Measurements from ENCODE around the gene PHACTR2.

DNA sequence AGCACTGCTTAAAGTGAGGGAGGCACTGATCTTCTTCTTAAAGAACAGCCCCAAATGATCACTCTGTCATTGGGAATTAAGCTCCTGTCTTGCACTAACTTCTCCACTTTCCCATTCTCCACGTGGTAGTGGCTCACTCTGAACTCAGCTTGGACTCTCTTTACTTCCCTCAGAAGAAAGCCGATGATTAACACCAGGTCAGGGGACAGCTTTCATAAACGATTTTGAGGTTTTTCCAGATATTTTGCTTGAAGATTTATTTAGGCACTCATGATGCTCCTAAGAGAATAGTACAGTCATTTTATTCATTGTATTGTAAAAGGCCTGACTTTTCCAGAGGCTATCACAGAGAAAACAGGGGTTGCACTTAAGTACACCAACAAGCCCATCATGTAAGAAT is 84.4 kb downstream of the PHACTR2 start:
- TF ChIP-seq, protein P1, sequence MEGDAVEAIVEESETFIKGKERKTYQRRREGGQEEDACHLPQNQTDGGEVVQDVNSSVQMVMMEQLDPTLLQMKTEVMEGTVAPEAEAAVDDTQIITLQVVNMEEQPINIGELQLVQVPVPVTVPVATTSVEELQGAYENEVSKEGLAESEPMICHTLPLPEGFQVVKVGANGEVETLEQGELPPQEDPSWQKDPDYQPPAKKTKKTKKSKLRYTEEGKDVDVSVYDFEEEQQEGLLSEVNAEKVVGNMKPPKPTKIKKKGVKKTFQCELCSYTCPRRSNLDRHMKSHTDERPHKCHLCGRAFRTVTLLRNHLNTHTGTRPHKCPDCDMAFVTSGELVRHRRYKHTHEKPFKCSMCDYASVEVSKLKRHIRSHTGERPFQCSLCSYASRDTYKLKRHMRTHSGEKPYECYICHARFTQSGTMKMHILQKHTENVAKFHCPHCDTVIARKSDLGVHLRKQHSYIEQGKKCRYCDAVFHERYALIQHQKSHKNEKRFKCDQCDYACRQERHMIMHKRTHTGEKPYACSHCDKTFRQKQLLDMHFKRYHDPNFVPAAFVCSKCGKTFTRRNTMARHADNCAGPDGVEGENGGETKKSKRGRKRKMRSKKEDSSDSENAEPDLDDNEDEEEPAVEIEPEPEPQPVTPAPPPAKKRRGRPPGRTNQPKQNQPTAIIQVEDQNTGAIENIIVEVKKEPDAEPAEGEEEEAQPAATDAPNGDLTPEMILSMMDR (IDR thresholded peaks at IDR 0.05; ENCODE audit: insufficient read depth, low read length), result no peak
- TF ChIP-seq POLR2AphosphoS5 (IDR thresholded peaks at IDR 0.05; ENCODE audit: low read depth), result no peak

Data from HL-60 (cell line).